Ecto neural progenitor cell (in vitro differentiated cells): Measurements from ENCODE around the gene KCNA10.

Source experiments
- DNase-seq: peaks from one replicate; pipeline ENCODE4 v3.0.0-alpha.2; 2018; ENCODE audit warnings: low spot score

Gene KCNA10

DNA sequence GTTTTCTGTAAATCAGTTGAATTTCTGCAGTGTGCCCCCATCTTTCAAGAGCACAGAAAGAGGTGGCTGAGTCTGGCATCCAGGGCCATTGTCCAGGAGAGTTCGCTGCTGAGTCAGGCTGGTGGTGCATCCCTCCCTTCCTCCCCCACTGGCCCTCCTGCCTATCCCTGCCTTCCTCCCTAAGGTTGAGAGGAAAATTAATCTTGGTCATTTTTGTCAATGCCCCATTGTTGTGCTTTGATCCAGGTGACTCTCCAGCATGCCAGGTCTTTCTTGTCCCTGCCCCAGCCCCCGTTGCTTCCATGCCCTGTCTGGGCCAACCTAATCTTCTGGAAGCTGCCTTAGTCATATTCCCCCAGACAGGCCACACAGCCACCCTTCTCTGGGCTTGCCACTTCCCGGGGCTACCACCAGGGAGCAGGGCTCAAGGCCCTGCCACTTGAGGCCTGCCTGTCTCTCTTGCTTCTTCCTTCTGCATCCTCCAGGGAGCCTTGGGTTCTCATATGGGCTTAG lies 41.5 kb downstream of the KCNA10 start:
- DNase-seq: no peak

DNA sequence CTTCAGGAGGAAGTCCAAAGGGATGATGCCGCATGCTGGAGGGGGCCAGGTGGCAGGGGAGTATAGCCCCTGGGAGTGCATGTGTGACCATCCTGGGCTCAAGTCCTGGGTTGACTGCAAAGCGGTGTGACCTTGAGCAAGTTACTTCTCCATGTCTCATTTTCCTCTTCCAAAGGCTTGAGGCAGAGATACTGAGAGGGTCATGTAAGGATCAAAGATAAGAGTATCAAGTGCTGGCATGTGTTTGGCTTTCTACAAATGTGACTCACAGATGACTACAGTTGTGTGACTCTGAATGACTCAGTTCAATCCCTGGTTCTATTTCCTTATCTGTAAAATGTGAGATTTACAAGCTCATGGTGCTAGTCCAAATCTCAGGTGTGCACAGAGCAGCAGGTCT lies 41.9 kb downstream of the KCNA10 start:
- DNase-seq: no peak

DNA sequence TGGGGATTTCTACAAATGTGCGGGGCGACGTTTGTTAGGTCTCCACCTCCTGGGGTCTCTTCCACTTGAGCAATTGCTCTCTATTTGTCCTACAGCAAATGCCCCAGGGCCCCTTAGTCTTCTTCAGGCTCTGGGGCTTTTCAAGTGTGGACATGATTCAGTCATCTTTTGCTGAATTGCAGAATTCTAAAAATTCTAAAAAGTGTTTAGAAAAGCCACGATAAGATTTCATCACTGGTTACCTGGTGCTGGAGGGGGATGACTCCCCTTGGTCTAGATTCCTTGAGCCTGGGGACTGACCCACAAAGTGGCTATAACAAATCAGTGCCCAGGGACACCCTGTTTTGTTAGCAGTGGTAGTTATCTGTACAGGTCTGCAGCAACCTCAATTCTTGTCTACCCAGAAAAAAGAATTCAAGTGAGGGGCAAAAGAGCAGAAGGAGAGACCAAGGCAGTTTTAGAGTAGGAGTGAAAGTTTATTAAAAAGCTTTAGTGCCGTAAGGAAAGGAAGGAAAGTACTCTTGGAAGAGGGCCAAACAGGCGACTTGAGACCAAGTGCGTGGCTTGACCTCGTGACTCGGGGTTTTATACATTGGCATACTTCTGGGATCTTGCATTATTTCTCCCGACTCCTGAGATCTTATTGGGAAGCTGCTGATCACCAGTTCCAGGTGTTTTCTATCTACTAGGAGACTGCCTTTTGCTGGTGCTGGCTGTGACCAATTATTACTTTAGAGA lies 42.8 kb downstream of the KCNA10 start:
- DNase-seq: no peak

DNA sequence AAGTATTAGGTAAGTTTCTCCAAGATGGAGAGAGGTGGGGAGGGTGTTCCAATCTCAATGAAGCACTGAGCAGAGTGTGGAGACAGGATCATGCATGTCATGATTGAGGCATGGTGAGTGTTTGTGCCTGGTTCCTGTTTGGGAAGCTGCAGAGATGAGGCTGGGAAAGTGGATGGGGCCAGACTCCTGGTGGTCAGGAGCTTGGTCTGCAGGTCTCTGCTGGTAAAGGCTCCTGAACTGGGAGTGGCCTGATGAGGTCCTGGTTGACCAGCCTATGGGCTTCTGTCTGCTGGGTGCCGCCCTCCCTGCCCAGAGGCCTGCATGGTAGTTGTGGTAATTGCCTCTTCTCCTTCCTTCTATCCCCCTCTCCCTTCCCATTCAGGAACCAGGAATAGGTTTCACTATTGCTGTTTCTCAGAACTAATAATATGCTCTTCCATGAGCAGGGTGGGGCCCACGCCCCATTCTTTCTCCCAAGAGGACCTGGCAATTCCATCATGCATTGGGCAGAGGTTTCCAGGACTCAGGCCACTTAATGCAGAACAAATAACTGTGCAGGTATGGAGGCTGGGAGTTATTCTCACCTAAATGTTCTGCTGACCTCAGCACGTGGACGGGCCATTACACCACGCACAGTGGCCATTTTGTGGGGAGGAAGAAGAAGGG lies 43.5 kb downstream of the KCNA10 start:
- DNase-seq: no peak

DNA sequence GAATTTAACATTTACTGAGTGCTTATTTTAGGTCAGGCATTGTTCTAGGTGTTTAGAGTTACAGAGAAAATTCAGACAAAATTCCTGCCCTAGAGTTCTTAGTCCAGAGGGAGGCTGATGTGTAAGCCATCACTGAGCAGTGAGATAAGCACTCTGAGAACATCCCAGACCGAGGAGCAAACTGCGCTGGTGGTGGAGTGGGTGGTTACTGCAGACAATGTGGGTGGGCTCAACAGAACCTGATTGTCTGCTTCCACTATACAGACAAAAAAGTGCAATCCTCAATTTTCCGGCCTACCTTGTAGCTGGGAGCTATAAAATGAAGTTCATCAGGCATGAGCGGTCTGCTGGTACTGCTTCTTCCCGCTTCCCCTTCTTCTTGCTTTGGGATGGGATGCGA lies 44.5 kb downstream of the KCNA10 start:
- DNase-seq: no peak

DNA sequence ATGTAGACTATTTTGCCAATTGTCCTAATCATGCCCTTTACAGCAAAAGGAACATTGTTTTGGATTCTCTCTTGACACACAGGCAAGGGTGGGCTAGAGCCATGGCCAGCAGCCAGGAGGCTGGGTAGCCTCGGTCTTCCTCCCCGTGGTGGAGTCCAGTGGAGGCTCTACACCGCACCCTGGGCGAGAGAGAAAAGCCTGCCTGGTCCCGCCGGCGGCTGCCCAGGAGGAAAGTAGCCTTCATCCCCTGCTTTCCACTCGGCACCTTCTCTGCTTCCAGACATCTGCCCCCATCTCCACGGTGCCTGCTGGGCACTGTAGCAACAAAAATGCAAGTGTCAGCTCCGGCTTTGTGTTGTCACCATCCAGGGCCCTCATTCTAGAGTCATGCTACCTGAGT lies 46.4 kb downstream of the KCNA10 start:
- no peak for DNase-seq

DNA sequence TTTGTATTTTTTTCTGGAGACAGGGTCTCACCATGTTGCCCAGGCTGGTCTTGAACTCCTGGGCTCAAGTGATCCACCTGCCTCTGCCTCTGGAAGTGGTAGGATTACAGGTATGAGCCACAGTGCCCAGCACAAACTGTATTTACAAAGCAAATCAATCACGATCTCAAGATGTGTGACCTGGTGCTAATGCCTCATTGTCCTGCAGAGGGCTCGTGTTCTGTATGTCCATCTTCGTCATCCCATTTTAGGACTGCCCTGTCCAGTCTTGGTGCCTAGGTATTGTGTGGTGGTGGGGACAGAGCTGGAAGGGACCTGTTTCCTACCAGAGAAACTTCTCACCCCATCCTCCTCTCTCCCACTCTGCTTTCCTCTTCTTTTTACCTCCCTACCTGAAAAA lies 47.8 kb downstream of the KCNA10 start:
- DNase-seq: no peak
